Sigmoid colon (tissue), 7 donors: ENCODE data around the gene SYNPO. TPM values are rescaled to one million over a fixed set of nuclear protein-coding genes. Genes with fewer than 3 reads are reported as not detected.
A peak's percentile ranks its signal among the peaks of the same experiment; 100 is the strongest.

Experiments used
- DNase-seq: peaks from one replicate; pipeline ENCODE4 v3.0.0-alpha.2; 2019
- H3K27ac ChIP-seq, 4 donors: fragments of 200-600 bp; sonication (generic); one replicate each; pipeline ENCODE4 v1.5.1; 2016 to 2019; ENCODE audit warnings: mild to moderate bottlenecking in 1 of 4
- H3K27me3 ChIP-seq, 3 donors: fragments of 200-600 bp; sonication (generic); one replicate each; pipeline ENCODE4 v1.5.1; 2019; ENCODE audit warnings: mild to moderate bottlenecking in 1 of 3
- H3K36me3 ChIP-seq, 4 donors: fragments of 200-600 bp; sonication (generic); one replicate each; pipeline ENCODE4 v1.5.1; 2016 to 2019
- H3K4me1 ChIP-seq, 4 donors: fragments of 200-600 bp; sonication (generic); one replicate each; pipeline ENCODE4 v1.5.1; 2017 to 2019
- H3K4me3 ChIP-seq, 4 donors: fragments of 200-600 bp; sonication (generic); one replicate each; pipeline ENCODE4 v1.5.1; 2017 to 2019; ENCODE audit warnings: mild to moderate bottlenecking in 2 of 4, moderate library complexity in 1 of 4
- H3K9me3 ChIP-seq, 4 donors: fragments of 200-600 bp in 3 of 4; sonication (generic) in 3 of 4; one replicate each; pipeline versions ENCODE4 v1.5.1 to v1.6.1; 2013 to 2019
- CTCF ChIP-seq, 4 experiments: fragments of 450-650 bp in 3 of 4; fragments of 200-600 bp in 1 of 4; IDR thresholded peaks; one replicate each; pipeline ENCODE4 v1.5.1; 2016 to 2019; ENCODE audit warnings: antibody characterized with exemption in 4 of 4, mild to moderate bottlenecking in 3 of 4, moderate library complexity in 2 of 4
- EP300 ChIP-seq, 4 donors: sonication (generic); formaldehyde crosslinking; IDR thresholded peaks; one replicate each; pipeline ENCODE4 v1.6.1; 2017; ENCODE audit warnings: antibody characterized with exemption in 4 of 4
- POLR2A ChIP-seq, 2 donors: fragments of 450-650 bp; IDR thresholded peaks; one replicate each; pipeline ENCODE4 v1.6.1; 2016; ENCODE audit warnings: antibody characterized with exemption in 2 of 2, mild to moderate bottlenecking in 2 of 2, moderate library complexity in 2 of 2
- POLR2AphosphoS5 ChIP-seq, 4 donors: sonication (generic); formaldehyde crosslinking; IDR thresholded peaks; one replicate each; pipeline ENCODE4 v1.6.1; 2017; ENCODE audit warnings: antibody characterized with exemption in 4 of 4
- WGBS, 2 donors: extraction: QIAGEN DNeasy Blood & Tissue Kit; methylation state at CpG; one replicate each; pipeline ENCODE4 v1.1.7; 2013; 5-methylcytosine and 5-hydroxymethylcytosine counted together
- intact Hi-C: fragments of 100-400 bp; cut with DNase I; formaldehyde crosslinking; loops from one replicate; pipeline ENCODE4 v1.15.1; 2023
- polyA plus RNA-seq, 3 donors: library from polyadenylated mRNA; stranded (reverse); fragments of 200-250 nt; gene quantifications; one replicate each; pipeline ENCODE4 v1.2.3, GENCODE V29; 2013
- total RNA-seq, 4 donors: library from RNA; depleted of rRNA; stranded (reverse); fragments of >200 nt; gene quantifications; one replicate each; pipeline ENCODE4 v1.1.0, GENCODE V29; 2016
- donor health status: healthy with polysubstance abuse.
- donor health status: Bipolar disorder and iron deficiency.
- donor health status: healthy.

SYNPO gene
- total and polyA plus RNA-seq, 7 donors: 7.1 to 30.1 (median 18.6) TPM

- TF ChIP-seq POLR2AphosphoS5 (IDR thresholded peaks at IDR 0.05) (no peak), CTCF (IDR thresholded peaks at IDR 0.05) (no peak), EP300 (IDR thresholded peaks at IDR 0.05) (no peak), POLR2A (IDR thresholded peaks at IDR 0.05) (no peak)
- 49 to 66% methylated on average over 2 of the region's 2 CpGs for WGBS, 2 donors
- peaks cover 0 to 65% (median 37%) of the 10 kb centered on the region in 4 donors for H3K4me1 ChIP-seq
- DNase-seq: no peak
- no peaks in the 10 kb centered on the region for H3K9me3 ChIP-seq
- intact Hi-C loops: no loop called here
- no peaks in the 10 kb centered on the region for H3K27me3 ChIP-seq
- no peak overlapping the region for H3K4me3 ChIP-seq
- H3K27ac ChIP-seq: peak overlapping the region in 3 of 4 donors; percentile 23 to 52 (median 27)
- H3K36me3 ChIP-seq: no peaks in the 10 kb centered on the region
Measured at GRCh38 chr5:150633429-150633828, 7.0 kb upstream of the SYNPO start.

- TF ChIP-seq POLR2AphosphoS5 (IDR thresholded peaks at IDR 0.05) (no peak), EP300 (IDR thresholded peaks at IDR 0.05) (no peak), CTCF (IDR thresholded peaks at IDR 0.05) (no peak), POLR2A (IDR thresholded peaks at IDR 0.05) (no peak)
- 71 to 78% methylated on average over 6 of the region's 6 CpGs for WGBS, 2 donors
- intact Hi-C loops: no loop called here
- DNase-seq: peak; percentile 81
- no peak overlapping the region for H3K4me3 ChIP-seq
- H3K9me3 ChIP-seq: no peaks in the 10 kb centered on the region
- H3K36me3 ChIP-seq: no peaks in the 10 kb centered on the region
- H3K4me1 ChIP-seq: peaks cover 0 to 68% (median 51%) of the 10 kb centered on the region in 4 donors
- H3K27ac ChIP-seq: peak overlapping the region; percentile 20 to 86 (median 80)
- no peaks in the 10 kb centered on the region for H3K27me3 ChIP-seq
Measured at GRCh38 chr5:150636391-150637244, 3.8 kb upstream of the SYNPO start.

GRCh38 chr5:150637245-150638052 lies 3.0 kb upstream of the SYNPO start:
- Histone ChIP-seq H3K9me3 (no peaks in the 10 kb centered on the region), H3K27ac (peak overlapping the region; percentile 17 to 86 (median 80)), H3K27me3 (no peaks in the 10 kb centered on the region), H3K4me3 (no peak overlapping the region), H3K4me1 (peaks cover 0 to 68% (median 55%) of the 10 kb centered on the region in 4 donors), H3K36me3 (no peaks in the 10 kb centered on the region)
- DNase-seq: no peak
- intact Hi-C loops: no loop called here
- TF ChIP-seq POLR2A (IDR thresholded peaks at IDR 0.05): no peak
- no peak for TF ChIP-seq POLR2AphosphoS5 (IDR thresholded peaks at IDR 0.05)
- TF ChIP-seq CTCF (IDR thresholded peaks at IDR 0.05): no peak
- no peak for TF ChIP-seq EP300 (IDR thresholded peaks at IDR 0.05)
- 44 to 60% methylated on average over 21 of the region's 21 CpGs for WGBS, 2 donors

- intact Hi-C loops: no loop called here
- Histone ChIP-seq H3K4me3 (no peak overlapping the region), H3K27me3 (no peaks in the 10 kb centered on the region), H3K4me1 (peaks cover 0 to 71% (median 60%) of the 10 kb centered on the region in 4 donors), H3K36me3 (no peaks in the 10 kb centered on the region), H3K27ac (peak overlapping the region; percentile 17 to 86 (median 80)), H3K9me3 (no peaks in the 10 kb centered on the region)
- TF ChIP-seq EP300 (IDR thresholded peaks at IDR 0.05) (no peak), POLR2AphosphoS5 (IDR thresholded peaks at IDR 0.05) (no peak), CTCF (IDR thresholded peaks at IDR 0.05) (no peak), POLR2A (IDR thresholded peaks at IDR 0.05) (no peak)
- 37 to 44% methylated on average over 1 of the region's 1 CpG for WGBS, 2 donors
- DNase-seq: no peak
Measured at GRCh38 chr5:150638053-150638444, 2.4 kb upstream of the SYNPO start.
